GM18505 (cell line): ENCODE results near the gene SULT4A1.

Experiments used
- ATAC-seq: cut with Tn5 transposase; IDR thresholded peaks from one replicate; pipeline ENCODE4 v1.9.1; 2021; ENCODE audit not compliant: unreplicated experiment
- POLR2A ChIP-seq: IDR thresholded peaks from 4 replicates; pipeline ENCODE4 v1.6.1; 2011; ENCODE audit warnings: borderline replicate concordance; ENCODE audit not compliant: insufficient read depth, insufficient read length; ENCODE audit errors: extremely low read depth

SULT4A1 gene

DNA sequence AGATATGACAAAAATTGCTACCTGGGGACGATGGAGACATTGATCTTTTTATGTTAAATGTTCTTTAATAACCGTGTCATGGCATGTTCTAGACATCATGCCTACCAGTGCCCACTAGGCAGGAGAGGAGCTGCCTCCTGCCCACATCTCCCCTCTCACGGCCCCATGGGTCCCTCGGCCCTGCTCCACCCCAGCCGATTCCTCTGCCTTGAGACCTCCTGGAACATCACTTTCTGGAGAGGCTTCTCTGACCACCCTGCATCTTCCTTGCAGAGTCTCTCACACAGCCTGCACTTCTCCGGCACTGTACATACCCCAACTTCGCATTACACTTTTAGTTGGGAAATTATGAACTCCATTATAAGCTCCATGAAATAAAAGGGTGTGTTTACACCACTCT lies 67.0 kb downstream of the SULT4A1 start:
- no peak for ATAC-seq
- no peak for TF ChIP-seq POLR2A

DNA sequence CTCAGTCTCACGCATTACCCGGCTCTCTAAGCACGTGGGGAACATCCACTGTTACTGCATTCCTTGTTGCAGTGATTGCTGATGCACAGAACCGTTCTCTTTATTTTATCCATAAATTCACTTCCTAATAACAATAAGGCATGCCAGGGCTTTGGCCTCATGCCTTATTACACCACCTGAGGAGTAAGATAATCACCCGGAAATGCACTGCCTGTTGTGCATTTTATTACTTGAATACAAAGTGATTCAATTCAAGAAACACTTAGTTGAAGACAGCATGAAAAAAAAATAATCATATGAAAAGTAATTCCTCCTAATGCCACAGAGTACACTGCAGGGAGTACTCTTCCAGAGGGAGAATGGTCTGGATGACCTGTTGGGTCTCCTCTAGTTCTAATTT lies 69.4 kb downstream of the SULT4A1 start:
- ATAC-seq, result no peak
- no peak for TF ChIP-seq POLR2A

DNA sequence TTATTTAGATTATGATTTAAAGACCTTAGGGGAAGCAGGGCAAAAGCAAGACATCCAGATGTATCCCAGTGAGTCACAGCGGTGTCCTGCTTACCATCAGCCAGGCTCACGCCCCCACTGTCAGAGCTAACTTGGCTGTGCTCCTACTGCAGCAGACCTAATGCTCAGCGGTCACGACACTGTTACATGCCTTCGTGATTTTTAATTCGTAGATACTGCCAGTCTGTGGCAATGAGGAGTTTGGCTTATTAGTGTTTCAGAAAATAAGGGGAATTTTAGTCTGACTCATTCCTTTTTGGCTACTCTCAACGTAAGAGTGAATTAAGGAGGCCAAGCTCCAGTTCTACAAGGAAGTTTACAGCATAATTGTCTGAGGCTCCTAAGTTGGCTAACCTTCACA lies 72.9 kb downstream of the SULT4A1 start:
- no peak for ATAC-seq
- TF ChIP-seq POLR2A, result no peak

DNA sequence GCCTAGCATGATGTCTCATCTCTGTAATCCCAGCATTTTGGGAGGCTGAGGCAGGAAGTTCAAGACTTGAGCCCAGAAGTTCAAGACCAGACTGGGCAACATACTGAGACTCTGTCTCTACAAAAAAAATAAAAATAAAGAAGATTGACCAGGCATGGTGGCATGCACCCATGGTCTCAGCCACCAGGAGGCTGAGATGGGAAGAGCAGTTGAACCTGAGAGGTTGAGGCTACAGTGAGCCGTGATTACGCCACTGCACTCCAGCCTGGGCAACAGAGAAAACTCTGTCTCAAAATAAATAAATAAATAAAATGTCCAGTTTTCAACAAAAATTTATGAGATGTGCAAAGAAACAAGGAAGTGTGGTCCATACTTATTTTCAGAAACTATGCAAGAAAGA lies 78.5 kb downstream of the SULT4A1 start:
- TF ChIP-seq POLR2A, result no peak
- ATAC-seq, result no peak

DNA sequence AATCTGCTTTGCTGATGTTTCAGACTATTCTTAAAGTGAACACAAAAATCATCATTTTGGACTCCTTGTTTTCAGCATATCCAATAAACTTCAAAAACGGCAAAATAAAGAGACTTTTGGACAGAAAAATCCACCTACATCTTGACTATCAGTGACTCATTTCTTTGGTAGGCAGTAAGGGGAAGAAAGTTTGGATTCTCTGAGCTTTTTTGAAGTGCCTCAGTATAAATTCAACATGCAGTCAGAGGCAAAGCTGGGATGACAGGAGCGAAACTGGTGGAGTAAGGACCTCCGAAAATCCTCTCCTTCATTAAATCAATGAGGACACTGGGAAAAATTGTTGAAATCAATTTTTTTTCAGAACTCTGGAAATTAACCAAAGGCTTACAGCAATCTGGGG lies 79.9 kb downstream of the SULT4A1 start:
- no peak for TF ChIP-seq POLR2A
- no peak for ATAC-seq

DNA sequence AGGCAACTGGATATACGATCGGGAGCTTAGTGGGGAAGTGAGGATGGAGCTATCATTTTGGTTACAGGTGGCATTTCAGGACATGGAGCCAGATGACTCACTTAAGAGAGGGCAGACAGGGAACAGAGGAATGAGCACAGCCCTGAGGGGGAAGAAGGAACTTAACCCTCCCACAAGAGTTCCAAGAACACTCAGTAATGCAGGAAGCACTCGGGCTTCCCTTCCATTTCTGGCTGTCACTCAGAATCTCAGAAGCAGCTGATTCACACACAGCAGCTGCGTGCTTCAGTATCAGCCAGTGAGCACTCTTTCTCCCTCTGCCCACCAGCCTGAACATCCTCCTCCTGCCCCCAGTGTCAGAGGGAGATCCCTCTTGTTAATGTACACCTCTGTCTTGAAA lies 85.0 kb downstream of the SULT4A1 start:
- TF ChIP-seq POLR2A, result no peak
- ATAC-seq, result no peak

DNA sequence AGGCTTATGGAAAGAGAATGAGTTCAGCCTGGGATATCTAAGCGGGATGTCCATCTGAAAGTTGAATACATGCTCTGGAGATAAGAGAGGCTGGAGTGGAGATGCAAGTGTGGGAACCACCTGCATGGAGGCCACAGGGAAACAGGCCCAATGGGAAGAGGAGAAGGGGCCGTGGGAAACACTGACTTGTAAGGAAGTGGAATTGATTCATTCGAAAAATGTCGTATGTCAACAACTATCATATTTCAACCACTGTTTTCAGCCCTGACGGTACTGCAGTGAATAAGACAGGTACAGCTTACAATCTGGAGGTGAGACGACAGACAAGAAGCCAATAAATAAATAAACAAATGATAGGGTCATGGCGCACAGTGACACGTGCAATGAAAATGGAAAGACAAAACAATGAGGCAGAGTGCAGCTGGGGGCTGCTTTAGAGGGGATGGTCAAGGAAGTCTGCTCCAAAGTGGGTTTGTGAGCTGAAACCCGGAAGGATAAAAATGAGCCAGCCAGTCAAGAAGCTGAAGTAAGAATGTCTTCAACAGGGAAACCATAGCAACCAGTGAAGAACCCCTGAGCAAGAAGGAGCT lies 86.1 kb downstream of the SULT4A1 start:
- no peak for ATAC-seq
- TF ChIP-seq POLR2A, result no peak
